HG03520 (cell line): ENCODE measurements around the gene BCL6B.
A peak's percentile ranks its signal among the peaks of the same experiment; 100 is the strongest.
"Not testable (repeated sequence)": the region's sequence is repeated elsewhere in the genome, so short reads cannot be mapped to it uniquely, and the experiment has no call there.

Experiments
- ATAC-seq: cut with Tn5 transposase; IDR thresholded peaks from one replicate; pipeline ENCODE4 v1.9.1; 2021; ENCODE audit warnings: mild to moderate bottlenecking, moderate library complexity; ENCODE audit not compliant: unreplicated experiment

BCL6B gene

DNA sequence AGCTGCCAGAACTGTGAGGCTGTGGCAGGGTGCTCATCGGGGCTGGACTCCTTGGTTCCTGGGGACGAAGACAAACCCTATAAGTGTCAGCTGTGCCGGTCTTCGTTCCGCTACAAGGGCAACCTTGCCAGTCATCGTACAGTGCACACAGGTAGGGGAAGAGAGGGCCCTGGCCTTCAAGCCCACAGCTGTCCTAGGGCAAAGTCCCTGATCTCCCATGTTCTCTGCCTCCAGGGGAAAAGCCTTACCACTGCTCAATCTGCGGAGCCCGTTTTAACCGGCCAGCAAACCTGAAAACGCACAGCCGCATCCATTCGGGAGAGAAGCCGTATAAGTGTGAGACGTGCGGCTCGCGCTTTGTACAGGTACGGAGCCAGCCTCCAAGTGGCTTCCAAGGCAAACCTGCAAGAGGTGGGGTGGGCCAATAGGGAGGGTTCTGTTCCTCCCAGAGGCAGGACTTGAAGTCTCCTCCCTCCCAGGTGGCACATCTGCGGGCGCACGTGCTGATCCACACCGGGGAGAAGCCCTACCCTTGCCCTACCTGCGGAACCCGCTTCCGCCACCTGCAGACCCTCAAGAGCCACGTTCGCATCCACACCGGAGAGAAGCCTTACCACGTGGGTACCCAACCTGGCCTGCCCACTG lies 3.7 kb downstream of the BCL6B start:
- ATAC-seq, result no peak

DNA sequence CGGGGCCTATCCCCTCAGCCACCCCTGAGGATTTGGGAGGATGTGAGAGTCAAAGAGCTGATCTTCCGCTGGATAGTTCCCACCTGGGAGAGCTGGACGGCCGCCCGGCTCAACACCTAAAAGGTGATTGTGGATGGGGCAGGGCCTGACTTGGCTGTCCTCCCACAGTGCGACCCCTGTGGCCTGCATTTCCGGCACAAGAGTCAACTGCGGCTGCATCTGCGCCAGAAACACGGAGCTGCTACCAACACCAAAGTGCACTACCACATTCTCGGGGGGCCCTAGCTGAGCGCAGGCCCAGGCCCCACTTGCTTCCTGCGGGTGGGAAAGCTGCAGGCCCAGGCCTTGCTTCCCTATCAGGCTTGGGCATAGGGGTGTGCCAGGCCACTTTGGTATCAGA lies 4.5 kb downstream of the BCL6B start:
- ATAC-seq, result no peak

DNA sequence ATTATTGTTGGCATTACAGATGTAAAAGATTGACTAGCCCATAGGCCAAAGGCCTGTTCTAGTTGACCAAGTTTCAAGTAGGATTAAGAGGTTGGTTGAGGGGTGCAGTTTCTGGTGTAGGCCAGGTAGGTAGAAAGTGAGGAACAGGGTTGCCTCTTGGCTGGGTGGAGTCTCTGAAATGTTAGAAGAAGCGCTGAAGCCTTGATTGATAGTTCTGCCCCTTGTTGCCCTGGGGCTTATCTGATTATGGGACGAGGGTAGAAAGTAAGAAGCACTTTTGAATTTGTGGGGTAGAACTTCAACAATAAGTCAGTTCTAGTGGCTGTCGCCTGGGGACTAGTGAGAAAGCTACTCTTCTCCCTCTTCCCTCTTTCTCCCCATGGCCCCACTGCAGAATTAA lies 6.2 kb downstream of the BCL6B start:
- no peak for ATAC-seq

DNA sequence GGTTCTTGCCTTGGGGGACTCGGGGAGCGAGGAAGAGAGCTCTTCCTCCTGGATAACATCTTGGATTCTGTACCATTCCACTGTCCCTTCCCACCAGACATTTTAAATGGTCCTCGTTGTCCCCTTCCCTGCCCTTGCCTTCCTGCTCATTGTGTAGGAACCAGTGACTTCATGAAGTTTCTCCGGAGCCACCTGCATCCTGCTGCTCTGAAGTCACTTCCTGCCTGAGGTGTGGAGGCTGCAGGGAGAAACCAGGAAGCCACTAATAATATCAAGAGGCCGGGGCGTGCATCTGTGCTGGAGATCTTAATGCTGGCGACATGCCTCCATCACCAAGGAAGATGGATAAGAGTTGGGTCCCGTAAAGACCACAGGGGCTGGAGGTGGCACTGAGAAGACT lies 6.8 kb downstream of the BCL6B start:
- ATAC-seq, result no peak

DNA sequence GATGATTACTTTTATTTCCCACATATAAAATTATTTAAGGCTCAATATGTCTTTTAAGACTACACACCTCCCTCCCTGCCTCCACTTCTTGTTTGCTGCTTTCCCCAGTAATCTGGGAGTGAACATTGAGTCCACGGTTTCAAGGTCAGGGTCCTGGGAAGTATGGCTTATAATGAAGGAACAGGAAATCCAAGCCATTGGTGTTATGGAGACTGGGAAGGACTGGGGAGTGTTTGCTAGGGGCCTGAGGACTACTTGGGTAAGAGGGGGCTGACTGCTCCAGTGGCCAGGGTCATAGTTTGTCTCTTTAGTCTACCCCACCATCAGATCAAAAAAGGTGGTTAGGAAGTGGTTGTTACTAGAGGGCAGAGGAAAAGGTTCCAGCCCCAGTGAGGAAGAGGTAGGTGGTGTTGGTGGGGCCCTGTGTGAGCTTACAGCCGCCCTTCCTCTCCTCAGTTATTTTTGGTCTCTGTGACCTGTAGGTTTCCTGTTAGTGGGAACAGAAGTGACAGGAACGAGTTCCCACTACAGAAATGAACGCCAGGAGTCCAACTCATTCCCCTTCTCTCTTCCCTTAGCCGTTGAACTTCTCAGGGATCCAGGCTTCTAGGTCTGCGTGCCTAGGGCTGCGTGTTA lies 12.2 kb downstream of the BCL6B start:
- ATAC-seq, result no peak

DNA sequence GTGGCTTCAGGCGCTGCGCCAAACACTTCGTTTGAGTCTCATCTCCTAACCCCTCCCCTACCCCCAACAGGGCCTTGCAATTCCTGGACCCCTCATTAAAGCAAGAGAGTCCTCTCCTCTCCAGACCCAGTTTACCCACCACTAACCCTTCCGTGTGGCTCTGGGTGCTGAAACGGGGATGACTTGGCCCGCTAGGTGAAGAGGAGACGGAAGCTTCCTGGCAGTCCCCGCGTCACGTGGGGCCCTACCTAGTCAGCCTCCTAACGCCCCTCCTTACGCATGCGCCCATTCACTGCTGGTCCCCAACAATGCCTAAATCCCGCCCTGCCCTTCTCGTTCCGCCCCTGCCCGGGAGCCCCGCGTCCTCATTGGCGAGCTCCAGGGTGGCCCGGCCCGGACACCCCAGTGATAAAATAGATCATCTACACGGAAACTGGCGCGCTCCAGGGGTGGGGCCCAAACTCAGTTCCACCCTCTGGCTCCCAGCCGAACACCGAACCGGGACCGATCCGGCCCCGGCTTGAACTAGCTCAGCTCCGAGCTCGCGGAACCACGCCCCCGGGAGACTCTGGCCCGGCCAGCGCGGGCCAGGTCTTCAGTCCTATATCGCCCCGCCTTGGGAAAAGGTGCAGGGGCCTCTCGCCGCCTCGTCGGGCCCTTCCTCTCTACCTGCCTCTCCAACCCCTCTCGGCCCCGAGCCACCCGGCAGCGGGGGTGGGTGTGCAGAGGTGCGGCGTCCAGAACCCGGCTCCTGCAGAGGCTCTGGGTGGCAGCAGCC lies 12.9 kb downstream of the BCL6B start, which contains the start of gene SLC16A13:
Gene SLC16A13 (plus strand): TSS at position 425 of the 778 bp plus-strand sequence. CDS start 368 bp downstream, outside the sequence.
- ATAC-seq, result peak; percentile 80

DNA sequence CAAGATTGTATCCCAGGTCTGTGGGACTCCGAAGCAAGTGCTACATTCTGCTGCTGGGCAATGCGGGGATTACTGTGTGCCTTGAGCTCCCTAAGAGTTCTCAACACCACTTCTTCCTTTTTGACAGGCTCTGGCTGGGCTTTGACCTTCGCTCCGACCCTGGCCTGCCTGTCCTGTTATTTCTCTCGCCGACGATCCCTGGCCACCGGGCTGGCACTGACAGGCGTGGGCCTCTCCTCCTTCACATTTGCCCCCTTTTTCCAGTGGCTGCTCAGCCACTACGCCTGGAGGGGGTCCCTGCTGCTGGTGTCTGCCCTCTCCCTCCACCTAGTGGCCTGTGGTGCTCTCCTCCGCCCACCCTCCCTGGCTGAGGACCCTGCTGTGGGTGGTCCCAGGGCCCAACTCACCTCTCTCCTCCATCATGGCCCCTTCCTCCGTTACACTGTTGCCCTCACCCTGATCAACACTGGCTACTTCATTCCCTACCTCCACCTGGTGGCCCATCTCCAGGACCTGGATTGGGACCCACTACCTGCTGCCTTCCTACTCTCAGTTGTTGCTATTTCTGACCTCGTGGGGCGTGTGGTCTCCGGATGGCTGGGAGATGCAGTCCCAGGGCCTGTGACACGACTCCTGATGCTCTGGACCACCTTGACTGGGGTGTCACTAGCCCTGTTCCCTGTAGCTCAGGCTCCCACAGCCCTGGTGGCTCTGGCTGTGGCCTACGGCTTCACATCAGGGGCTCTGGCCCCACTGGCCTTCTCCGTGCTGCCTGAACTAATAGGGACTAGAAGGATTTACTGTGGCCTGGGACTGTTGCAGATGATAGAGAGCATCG lies 15.4 kb downstream of the BCL6B start:
- ATAC-seq, result no peak

DNA sequence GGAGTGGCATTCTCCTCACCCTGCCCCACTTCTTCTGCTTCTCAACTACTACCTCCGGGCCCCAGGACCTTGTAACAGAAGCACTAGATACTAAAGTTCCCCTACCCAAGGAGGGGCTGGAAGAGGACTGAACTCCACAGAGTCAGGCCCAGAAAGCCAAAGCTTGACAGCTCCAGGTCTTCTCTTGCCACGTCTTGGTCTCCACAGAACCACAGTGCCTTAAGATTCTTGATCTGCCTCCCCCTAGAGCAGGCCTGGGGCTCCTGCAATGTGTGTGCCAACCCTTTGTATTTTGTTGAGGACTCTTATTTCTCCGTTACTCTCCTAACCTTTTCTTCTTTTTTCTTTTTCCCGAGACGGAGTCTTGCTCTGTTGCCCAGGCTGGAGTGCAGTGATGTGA lies 17.0 kb downstream of the BCL6B start:
- no peak for ATAC-seq

DNA sequence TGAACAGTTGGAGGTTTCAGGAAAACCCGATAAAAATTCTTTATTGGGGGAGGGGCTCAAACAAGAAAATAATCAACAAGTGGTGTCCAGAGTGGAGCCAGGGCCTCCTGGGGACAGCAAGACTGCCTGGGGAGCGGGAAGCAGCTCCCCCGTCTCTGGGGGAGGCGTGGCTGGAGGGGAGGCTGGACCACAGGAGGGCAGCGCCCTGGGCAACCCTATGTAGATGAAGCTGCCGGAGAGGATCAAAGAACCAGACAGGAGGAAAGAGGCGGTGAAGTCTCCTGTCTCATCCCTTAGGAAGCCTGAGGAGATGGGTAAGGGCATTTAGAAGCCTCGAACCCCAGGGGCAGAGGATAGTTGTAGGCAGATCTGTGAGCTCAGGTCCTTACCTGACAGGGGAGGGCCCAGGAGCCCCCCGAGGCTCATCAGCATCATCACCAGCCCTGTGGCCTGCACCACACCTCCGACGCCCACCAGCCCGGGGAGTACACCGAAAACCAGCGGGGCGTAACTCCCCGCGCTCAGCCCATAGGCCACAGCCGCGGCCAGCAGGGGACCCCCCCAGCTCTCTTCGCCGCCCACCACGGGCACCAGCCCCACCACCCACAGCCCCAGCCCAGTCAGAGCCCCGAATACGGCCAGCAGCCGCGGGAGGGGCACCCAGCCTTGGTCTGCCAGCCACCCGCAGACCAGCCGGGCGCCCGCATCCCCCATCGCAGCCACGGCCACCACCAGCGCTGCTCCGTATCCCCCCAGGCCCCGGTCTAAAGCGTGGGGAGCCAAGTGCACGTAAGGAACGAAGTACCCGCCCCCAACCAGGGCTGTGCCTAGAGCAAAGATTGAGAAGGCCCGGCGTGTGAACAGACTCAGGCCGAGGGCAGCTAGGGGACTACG lies 19.0 kb downstream of the BCL6B start:
- no peak for ATAC-seq

DNA sequence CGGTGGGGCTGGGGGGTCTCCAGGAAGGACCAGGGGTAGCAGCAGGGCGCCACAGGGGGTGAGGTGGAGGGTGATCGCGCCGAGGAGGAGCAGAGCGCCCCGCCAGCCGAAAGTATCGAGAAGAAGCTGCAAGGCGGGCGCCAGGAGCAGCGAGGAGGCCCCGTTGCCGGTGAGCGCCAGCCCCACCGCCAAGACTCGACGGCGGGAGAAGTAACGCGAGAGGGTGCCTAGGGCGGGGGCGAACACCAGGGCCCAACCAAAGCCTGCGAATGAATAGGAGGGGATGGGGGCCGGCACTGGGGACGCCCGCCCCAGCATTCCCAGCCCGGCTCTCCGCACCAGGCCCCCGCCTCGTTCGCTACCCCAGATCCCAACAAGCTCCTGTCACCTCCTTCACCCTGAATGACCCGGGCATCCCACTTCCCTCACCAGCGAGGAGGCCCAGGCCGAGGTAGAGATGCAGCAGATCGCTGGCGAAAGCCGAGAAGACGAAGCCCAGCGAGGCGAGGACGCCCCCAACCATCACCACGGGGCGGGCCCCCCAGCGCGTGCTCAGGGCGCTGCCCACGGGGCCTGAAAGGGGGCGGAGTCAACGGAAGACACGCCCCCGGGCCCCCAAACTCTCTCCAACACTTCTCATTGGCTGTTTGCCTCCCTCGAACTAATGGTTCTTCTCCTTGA lies 19.8 kb downstream of the BCL6B start:
- ATAC-seq, result no peak

DNA sequence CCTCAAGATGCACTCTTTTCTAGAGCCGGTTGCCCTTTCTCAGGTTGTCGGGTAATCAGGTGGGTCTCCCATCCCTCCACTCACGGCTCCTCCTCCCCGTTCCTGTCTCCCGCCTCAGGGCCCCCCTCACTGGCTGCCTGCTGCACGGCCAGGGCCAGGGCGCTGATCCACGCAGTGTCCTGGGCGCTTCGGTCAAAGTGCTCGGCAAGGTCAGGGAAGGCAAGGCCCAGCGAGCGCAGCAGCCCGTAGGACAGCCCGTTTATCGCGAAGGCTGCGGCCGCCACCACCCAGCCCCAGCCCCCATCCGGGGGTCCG lies 20.3 kb downstream of the BCL6B start:
- no peak for ATAC-seq

DNA sequence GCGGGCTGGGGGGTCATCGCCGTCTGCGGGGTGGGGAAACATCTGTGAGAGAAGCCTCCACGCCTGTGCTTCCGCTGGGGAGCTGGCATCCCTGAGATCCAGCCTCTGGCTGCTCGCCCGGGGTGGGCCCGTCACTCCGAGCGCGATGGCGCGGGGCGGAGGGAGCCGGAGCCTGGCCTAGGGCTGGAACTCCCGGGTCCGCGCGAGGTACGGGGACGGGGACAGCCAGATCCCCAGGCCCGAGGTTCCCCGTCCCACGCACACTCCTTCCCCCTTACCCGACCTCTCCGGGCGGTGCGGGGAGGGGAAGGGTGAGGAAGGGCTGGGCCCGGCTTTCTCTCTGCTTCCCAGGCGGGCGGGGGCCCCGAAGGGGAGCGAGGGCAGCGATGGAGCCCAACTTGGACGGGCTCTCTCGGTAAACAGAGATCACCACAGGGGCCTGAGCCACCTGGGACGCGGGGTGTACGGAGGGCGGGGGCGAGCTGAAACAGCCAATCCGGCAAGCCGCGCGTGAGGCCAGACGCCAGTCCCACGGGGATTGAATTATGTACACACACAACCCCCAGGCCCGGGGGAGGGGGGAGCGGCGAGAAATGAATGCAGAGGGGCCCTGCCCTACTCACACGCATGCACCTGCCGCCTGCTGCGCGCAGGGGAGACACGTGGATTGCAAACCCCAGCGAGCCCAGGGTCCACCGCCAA lies 20.8 kb downstream of the BCL6B start, which contains the start of gene SLC16A11:
Gene SLC16A11 (minus strand): TSS at position 596 of the 702 bp plus-strand sequence. CDS start 579 bp downstream, at position 17.
- no peak for ATAC-seq

DNA sequence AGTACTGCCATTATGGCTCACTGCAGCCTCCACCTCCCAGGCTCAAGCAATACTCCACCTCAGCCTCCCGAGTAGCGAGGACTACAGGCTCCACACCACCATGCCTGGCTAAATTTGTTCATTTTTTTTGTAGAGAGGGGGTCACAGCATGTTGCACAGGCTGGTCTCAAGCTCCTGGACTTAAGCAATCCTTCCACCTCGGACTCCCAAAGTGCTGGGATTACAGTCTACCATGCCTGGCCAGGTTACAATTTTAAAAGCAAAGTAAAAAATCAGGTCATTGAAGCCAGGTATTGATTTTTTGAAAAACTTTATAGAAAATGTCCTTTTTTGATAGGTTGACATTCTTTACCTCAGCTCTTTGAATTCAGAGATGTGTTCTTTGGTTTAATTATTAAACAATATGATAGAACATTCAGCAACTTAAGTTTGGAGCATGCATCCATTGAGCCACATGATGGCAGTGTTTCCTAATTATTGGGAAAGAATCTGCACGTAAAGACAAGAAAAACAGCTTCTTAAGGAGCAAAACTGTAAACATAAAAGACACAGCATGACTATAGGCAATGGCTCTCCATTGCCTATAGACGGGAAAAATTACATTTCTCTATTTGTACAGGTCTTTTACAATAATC lies 22.8 kb downstream of the BCL6B start:
- ATAC-seq, result no peak

DNA sequence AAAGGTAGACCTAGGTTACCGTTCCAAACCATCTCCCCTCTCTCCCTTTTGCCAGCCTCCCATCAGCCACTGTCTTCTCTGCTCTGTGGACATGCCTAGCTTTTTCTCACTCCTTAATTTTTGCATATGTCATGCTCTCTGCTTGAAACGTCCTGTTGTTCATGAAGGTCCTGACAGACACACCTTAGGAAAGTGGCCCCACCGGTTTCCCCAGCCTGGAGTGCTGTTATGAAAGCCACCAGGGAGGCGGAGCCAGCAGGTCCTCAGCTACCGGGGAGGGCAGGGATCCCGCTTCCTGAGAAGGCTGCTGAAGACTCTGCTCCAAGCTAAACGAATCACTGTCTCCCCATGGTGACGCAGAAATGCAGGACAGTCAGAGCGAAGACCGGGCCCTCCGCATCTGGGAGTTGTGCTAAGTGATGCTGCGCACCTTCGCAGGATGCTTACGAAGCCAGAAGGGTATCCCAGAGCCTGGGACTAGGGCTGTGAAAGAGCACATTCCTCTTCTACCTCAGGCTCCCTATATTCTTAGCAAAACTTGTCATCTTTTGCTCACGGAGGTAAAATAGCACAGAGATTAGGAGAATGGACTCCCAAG lies 23.4 kb downstream of the BCL6B start:
- no peak for ATAC-seq

DNA sequence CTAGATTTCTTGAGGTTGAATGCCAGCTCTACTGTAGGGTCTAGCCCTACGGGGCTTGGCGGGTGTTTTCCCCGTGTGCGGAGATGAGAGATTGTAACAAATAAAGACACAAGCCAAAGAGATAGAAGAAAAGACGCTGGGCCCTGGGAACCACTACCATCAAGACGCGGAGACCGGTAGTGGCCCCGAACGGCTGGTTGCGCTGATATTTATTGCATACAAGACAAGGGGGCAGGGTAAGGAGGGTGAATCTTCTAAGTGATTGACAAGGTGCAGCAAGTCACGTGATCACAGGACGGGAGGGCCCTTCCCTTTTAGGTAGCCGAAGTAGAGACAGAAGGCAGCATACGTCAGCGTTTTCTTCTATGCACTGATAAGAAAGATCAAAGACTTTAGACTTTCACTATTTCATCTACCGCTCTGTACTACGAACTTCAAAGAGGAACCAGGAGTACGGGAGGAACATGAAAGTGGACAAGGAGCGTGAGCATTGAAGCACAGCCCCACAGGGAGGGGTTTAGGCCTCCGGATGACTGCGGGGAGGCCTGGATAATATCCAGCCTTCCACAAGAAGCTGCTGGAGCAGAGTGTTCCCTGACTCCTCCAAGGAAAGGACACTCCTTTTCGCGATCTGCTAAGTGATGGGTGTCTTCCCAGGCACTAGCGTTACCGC lies 24.0 kb downstream of the BCL6B start:
- not testable (repeated sequence) for ATAC-seq

DNA sequence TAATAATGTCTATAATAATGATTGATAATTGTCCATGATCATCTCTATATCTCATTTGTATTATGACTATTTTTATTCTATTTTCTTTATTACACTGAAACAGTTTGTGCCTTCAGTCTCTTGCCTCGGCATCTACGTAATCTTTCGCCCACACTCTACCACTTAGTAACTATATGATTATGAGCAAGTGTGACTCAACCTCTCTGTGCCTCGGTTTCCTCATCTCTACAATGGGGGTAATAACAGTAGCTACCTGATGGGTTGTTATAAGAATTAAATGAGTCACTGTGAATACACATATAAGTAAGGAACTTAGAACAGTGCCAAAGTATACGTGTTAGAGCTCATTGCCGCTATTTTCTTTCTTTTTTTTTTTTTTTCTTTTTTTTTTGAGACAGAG lies 24.7 kb downstream of the BCL6B start:
- no peak for ATAC-seq

DNA sequence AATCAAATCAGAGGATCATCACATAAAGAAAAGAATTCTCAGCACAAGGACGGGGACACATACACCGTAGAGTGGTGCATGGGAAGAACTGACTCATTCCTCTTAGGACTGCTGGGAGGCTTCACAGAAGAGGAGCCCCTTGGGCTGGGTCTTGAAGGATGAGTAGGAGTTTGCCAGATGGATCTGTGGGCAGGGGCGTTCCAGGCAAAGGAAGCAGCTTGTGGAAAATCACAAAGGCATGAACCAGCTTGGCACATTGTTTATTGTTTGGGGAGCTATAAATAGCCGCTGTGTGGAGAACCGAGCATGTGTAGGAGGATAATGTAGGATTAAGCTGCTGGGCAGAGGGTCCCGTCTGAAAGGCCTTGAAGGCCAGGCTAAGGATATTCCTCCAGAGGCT lies 26.1 kb downstream of the BCL6B start:
- no peak for ATAC-seq

DNA sequence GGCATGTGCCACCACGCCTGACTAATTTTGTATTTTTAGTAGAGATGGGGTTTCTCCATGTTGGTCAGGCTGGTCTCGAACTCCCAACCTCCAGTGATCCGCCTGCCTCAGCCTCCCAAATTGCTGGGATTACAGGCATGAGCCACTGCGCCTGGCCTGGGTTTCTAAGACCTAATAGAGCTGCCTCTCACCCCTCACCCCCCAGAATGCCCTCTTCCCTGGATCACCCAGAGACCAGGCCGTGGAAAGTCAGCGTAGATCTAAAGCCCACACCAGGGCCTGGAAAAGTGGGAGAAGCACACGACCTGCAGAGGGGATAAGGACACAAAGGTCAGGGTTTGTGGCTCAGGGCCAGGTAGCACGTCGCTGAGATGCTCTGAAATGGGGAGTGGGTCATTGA lies 27.7 kb downstream of the BCL6B start:
- ATAC-seq, result not testable (repeated sequence)
